GM18517 (cell line): Measurements from ENCODE around the gene TBC1D8.
"Not testable (repeated sequence)": the region's sequence is repeated elsewhere in the genome, so short reads cannot be mapped to it uniquely, and the experiment has no call there.

ENCODE experiments used
- ATAC-seq: cut with Tn5 transposase; IDR thresholded peaks from one replicate; pipeline ENCODE4 v1.9.1; 2021; ENCODE audit warnings: mild to moderate bottlenecking, moderate library complexity; ENCODE audit not compliant: unreplicated experiment

Gene TBC1D8

DNA sequence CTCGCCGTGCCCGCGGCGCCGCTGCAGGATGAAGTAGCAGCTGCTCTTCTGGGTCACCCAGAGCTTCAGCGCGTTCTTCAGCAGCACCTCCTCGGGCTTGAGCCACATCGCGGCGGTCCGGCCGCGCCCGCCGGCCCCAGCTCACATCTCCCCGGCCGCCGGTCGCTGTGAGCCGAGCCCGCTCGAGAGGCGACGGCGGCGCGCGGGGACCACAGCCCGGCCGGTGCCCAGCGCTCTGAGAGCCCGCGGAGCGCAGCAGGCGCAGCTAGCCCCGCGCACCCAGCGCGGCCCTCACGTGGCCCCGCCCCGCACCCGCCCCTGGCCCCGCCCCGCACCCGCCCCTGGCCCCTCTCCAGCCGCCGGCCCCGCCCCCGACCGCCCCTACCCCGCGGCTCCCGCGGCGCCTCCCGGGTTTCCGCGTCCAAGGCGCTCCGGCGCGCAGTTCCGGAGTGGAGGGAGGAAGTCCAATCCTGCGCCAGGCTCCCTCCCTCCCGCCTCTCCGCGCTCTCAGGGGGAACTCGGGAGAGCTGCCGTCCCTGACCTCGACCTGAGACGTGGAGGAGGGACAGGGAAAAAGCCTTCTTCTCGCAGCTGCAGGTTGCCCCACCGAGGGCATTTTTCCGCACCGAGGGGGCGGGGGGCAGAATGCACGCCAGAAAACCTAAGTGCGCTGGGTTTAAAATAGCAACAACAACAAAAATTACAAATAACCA, at the start of gene TBC1D8:
TBC1D8 (minus strand) TSS at position 237 of the 713 bp plus-strand sequence; CDS start at position 108, 129 bp downstream.
- ATAC-seq, result peak; percentile 44

GRCh38 chr2:101200676-101201075, 49.5 kb upstream of the TBC1D8 start:
- no peak for ATAC-seq

- ATAC-seq, result no peak
These were observed 48.1 kb upstream of the TBC1D8 start for GRCh38 chr2:101199251-101199791.

- ATAC-seq, result no peak
These were observed 46.6 kb upstream of the TBC1D8 start for GRCh38 chr2:101197814-101198213.

GRCh38 chr2:101197215-101197745, 46.1 kb upstream of the TBC1D8 start:
- ATAC-seq, result no peak

DNA sequence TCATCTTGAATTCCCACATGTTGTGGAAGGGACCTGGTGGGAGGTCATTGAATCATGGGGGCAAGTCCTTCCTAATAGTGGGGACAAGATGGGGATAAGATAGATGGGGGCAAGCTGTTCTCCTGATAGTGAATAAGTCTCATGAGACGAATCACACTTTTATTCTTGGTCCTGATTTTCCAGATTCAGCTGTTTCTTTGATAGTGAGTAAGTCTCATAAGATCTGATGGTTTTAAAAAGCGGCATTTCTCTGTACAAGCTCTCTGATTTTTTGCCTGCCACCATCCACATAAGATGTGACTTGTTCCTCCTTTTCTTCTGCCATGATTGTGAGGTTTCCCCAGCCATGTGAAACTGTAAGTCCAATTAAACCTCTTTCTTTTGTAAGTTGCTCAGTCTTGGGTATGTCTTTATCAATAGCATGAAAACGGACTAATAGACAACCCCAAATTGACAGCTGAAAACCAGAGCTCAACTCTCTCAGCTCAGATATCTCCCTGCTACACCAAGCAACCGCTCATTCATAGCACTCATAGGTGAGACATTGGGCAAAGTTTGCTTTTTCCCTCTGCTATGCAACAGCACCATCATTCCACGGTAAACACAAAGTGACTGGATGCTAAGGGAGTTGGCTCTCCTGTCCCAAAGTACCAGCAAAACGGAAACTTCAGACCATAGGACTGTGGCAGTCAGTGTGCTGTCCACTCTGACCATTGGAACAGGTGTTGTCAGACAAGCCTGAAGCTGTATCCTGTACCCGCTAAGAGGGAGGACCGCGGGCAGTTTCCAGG, 44.9 kb upstream of the TBC1D8 start:
- no peak for ATAC-seq

- ATAC-seq, result no peak
These were observed 41.9 kb upstream of the TBC1D8 start for GRCh38 chr2:101193033-101193626.

DNA sequence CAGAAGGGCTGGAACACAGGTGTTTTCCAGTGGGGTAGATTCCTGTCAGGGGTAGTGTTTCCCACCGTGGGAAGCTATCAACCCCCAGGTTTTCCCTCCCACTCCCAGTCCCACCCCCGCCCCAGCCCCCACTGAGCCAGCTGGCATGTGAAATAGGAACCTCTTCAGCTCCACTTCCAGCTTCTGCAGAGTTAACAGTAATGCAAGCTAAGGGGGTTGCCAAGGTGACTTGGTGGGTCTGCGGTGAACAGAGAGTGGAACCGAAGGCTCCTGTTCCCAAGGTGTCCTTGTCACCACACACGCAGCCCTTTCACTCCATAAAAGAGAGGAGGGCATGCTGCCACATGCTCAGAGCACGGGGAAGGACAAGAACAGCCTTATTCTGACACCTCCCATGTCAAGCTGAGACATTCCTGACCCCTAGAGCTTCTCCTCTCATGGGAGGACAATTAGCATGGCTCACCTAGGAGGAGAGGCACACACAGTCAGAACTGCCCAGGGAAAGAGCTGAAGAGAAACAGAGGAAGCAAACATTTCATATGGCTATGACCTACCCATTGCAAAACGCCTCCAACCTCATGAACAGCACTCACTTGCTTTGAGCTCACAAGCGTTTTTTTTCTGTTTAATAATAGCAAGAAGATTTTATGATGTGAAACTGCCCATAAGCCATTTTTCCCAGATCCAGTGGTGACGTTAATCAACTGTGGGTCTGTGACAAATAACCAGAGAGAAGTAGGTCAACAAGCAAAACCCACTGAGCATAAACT, 39.8 kb upstream of the TBC1D8 start:
- ATAC-seq, result no peak

DNA sequence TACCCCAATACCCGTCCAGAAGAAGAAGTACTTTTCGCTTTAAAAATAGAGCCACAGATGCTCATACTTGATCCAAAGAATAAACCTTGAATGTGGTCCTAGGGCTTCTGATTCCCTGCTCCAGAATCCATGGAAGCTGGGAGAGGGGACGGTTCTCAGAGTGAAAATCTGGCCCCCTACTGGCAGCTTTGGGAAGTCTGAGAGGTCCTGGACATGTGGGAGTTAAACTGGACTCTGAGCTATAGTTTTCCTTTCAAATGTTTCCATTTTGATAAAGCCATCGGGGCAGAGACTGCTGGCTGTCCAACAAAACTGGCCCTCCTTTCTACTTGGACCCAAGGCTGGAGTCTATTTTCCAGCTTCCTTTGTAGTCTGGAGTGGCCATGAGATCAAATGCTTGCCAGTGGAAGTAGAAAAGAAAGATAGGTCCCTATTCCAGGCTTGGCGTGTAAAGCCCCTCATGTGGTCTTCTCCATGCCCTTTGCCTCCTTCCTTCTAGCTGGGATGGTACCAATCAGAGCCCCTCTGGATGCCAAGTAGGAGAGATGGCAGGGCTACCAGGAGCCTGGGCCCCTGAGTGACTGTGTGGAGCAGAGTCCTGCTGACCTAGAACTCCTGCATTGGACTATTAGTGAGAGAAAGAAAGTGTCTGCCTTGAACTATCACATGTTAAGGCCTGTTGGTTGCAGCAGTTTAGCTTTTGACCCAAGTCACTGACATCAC, 37.7 kb upstream of the TBC1D8 start:
- no peak for ATAC-seq

DNA sequence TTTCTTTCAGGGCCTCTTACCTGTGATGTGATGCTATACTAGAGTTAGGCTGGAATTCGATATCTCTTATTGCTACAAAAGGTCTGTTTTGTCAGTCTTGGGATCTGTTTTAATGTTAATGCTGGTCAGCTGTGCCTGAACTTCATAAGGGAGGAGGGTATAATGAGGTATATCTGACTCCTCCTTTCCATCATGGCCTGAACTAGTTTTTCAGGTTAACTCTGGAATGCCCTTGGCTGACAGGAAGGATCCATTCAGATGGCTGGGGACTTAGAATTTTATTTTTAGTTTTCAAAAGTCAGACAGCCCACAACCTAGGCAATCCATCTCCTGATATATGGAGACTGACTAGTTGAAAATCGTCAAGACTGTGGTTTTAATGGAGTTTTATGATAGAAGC, 35.9 kb upstream of the TBC1D8 start:
- no peak for ATAC-seq

DNA sequence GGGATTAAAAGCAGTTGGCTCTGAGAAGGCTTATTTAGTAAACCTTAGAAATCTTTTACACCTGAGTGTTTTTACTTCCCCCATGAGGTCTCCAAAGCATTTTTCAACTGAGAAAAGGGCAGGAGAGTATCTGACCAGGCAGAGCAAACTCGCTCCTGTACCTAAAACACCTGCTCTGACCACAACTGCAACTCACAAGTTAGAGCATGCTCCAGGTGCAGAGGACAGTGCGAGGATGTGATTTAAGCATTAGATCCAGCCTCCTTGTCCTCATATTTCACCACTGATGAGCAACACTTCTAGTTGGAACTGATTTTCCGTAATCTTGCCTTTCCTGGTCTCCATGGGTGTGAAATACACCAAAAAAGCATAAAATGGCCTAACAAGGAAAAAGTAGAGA, 34.5 kb upstream of the TBC1D8 start:
- no peak for ATAC-seq

GRCh38 chr2:101185085-101185484, 33.9 kb upstream of the TBC1D8 start:
- ATAC-seq, result no peak

GRCh38 chr2:101179982-101180381, 28.8 kb upstream of the TBC1D8 start:
- no peak for ATAC-seq

GRCh38 chr2:101176803-101177202, 25.6 kb upstream of the TBC1D8 start:
- ATAC-seq, result no peak

DNA sequence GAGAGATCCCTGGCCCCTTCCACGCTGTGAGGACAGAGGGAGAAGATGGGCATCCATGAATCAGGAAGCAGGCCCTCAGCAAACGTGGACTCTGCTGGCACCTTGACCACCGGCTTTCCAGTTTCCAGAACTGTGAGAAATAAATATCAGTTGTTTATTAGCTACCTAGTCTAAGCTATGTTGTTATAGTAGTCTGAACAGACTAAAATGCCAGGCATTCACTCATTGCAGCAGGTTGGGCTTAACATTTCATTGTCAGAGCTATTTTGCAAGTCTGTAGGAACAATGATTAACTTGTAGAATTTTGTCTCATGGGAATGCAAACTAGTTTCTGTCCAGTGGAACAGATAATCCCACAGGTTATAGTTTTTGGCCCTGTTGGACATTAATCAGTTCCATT, 24.8 kb upstream of the TBC1D8 start:
- no peak for ATAC-seq

DNA sequence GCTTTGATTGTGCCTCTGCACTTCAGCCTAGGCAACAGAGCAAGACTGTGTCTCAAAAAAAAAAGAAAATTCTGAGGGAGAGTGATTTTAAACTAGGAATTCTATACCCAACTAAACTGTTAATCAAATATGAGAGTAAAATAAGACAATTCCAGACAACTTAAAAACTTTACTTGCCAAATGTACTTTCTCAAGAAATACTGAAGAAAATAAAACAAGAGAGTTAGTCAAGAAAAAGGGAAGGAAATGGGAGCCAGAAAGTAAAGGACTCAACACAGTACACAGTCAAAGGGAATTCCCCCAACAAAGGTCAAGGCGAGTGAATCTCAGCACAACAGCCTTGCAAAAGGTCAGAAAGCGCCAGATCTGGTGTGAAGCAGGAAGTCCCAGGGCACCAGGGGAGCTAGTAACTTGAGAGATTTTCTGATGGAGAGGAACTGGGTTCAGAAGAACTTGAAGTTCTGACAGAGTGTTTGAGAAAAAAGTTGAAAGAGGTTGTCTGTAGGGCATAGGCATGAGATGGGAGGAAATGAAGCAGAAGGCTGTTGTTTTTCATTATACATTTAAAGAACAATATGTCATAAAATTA, 22.6 kb upstream of the TBC1D8 start:
- ATAC-seq, result no peak

DNA sequence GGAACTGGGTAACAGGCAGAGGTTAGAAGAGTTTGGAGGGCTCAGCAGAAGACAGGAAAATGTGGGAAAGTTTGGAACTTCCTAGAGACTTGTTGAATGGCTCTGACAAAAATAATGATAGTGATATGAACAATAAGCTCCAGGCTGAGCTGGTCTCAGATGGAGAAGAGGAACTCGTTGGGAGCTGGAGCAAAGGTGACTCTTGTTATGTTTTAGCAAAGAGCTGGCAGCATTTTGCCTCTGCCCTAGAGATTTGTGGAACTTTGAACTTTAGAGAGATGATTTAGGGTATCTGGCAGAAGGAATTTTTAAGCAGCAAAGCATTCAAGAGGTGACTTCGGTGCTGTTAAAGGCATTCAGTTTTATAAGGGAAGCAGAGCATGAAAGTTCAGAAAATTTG, 18.6 kb upstream of the TBC1D8 start:
- ATAC-seq, result not testable (repeated sequence)

- ATAC-seq, result no peak
These were observed 17.5 kb upstream of the TBC1D8 start for GRCh38 chr2:101168706-101169105.

DNA sequence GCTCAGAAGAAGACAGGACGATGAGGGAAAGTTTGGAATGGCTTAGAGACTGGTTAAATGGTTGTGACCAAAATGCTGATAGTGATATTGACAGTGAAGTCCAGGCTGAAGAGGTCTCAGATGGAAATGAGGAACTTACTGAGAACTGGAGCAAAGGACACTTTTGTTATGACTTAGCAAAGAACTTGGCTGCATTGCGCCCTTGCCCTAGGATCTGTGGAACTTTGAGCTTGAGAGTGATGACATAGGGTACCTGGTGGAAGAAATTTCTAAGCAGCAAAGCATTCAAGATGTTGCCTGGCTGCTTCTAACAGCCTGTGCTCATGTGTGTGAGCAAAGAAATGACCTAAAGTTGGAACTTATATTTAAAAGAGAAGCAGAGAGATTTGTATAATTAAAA, 16.4 kb upstream of the TBC1D8 start:
- ATAC-seq, result not testable (repeated sequence)

GRCh38 chr2:101164021-101164420, 12.8 kb upstream of the TBC1D8 start:
- ATAC-seq, result no peak
